Suprapubic skin (tissue), 4 donors: ENCODE results near the gene GNPTAB.

Experiments
- CTCF ChIP-seq, 2 donors: fragments of 200-600 bp in 1 of 2; fragments of 450-650 bp in 1 of 2; sonication (generic) in 1 of 2; IDR thresholded peaks; one replicate each; pipeline ENCODE4 v1.5.1; 2016 to 2019; ENCODE audit warnings: antibody characterized with exemption in 2 of 2, mild to moderate bottlenecking in 1 of 2, moderate library complexity in 1 of 2
- EP300 ChIP-seq: sonication (generic); formaldehyde crosslinking; IDR thresholded peaks from one replicate; pipeline ENCODE4 v1.6.1; 2017; ENCODE audit warnings: antibody characterized with exemption
- POLR2A ChIP-seq, 2 donors: fragments of 450-650 bp; IDR thresholded peaks; one replicate each; pipeline ENCODE4 v1.6.1; 2017; ENCODE audit warnings: antibody characterized with exemption in 2 of 2, mild to moderate bottlenecking in 2 of 2, moderate library complexity in 2 of 2
- POLR2AphosphoS5 ChIP-seq, 3 donors: sonication (generic); formaldehyde crosslinking; IDR thresholded peaks; one replicate each; pipeline ENCODE4 v1.6.1; 2017; ENCODE audit warnings: antibody characterized with exemption in 3 of 3

GRCh38 chr12:101767537-101767936 is 63.2 kb downstream of the GNPTAB start:
- TF ChIP-seq CTCF (IDR thresholded peaks at IDR 0.05): no peak
- no peak for TF ChIP-seq POLR2AphosphoS5 (IDR thresholded peaks at IDR 0.05)
- no peak for TF ChIP-seq POLR2A (IDR thresholded peaks at IDR 0.05)
- no peak for TF ChIP-seq EP300
